Upper lobe of left lung (tissue), 4 donors: Measurements from ENCODE around the gene EXOC2.
A peak's percentile ranks its signal among the peaks of the same experiment; 100 is the strongest.

ENCODE experiments used
- CTCF ChIP-seq, 6 experiments: fragments of 450-650 bp in 4 of 6; fragments of 200-600 bp in 2 of 6; sonication (generic) in 2 of 6; IDR thresholded peaks; one replicate each; pipeline ENCODE4 v1.5.1; 2016 to 2019; ENCODE audit warnings: antibody characterized with exemption in 6 of 6
- EP300 ChIP-seq, 4 donors: sonication (generic); formaldehyde crosslinking; IDR thresholded peaks; one replicate each; pipeline ENCODE4 v1.5.1; 2017; ENCODE audit warnings: antibody characterized with exemption in 4 of 4, control low read depth in 2 of 4
- POLR2A ChIP-seq, 4 donors: fragments of 450-650 bp; IDR thresholded peaks; one replicate each; pipeline ENCODE4 v1.5.1; 2016 to 2017; ENCODE audit warnings: antibody characterized with exemption in 4 of 4, mild to moderate bottlenecking in 2 of 4
- POLR2AphosphoS5 ChIP-seq, 2 donors: sonication (generic); formaldehyde crosslinking; IDR thresholded peaks; one replicate each; pipeline ENCODE4 v1.5.1; 2017; ENCODE audit warnings: antibody characterized with exemption in 2 of 2

DNA sequence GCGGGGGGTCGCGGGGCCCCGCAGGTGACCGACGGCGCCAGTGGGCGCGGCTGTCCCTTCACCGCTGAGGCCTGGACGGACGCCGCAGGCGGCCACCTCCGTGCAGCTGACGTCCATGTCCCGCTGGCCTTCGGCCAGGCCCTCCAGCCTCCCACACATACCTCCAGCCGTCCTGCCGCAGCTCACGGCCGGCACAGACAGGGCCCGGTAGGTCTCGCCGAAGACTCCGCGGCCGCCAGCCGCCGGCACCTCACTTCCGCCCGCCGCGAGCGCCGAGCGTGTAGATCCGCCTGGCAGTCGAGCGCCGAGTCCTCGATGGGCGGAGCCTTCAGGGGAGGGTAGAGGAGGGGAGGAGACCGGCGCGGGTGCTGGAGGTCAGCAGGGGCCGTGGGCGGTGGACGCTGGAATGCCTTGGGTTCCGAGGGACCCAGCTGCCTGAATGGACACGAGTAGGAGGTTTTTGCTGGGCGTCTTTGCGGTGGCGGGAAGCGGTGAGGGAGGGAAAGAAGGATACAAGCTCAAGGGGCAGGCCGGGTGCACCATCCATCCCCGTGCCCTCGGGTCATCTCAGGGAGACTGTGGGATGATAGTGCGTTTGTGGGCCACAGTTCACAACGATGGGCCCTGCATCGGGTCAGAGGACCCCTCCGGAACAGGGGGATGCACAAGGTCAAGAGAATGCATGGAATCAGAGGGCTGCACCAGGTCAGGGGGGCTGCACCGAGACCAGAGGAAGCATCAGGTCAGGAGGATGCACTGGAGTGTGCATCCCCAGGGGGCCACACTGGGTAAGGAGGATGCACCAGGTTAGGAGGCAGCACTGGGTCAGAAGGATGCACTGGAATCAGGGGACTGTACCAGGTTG lies at the start of gene EXOC2:
- peak; percentile 84 to 85 for TF ChIP-seq POLR2AphosphoS5 (IDR thresholded peaks at IDR 0.05)
- peak in 1 of 6 experiments; percentile 10 for TF ChIP-seq CTCF (IDR thresholded peaks at IDR 0.05)
- no peak for TF ChIP-seq EP300 (IDR thresholded peaks at IDR 0.05)
- TF ChIP-seq POLR2A (IDR thresholded peaks at IDR 0.05), result peak in 2 of 4 donors; percentile 68 to 83
